CD14-positive monocyte (primary cell): Measurements from ENCODE around the gene MPPED1. TPM values are rescaled to one million over a fixed set of nuclear protein-coding genes. Genes with fewer than 3 reads are reported as not detected.

ENCODE experiments used
- DNase-seq, 3 donors: peaks; one replicate each; pipeline ENCODE4 v3.0.0-alpha.2; 2011 to 2022
- H2AFZ ChIP-seq: 2 replicates; pipeline ENCODE4 v1.6.0; 2012; ENCODE audit warnings: mild to moderate bottlenecking, low read depth, low read length, inconsistent platforms; ENCODE audit not compliant: insufficient read depth, poor library complexity, severe bottlenecking
- H3K27ac ChIP-seq, 2 donors: 1 replicate in 1 of 2; 2 replicates in 1 of 2; pipeline ENCODE4 v1.5.1; 2012 to 2013; ENCODE audit warnings: low read length in 2 of 2, control low read depth in 1 of 2, inconsistent platforms in 1 of 2, low read depth in 1 of 2, mild to moderate bottlenecking in 1 of 2
- H3K27me3 ChIP-seq, 2 donors: one replicate each; pipeline versions ENCODE4 v1.6.0 to v1.6.1; 2011 to 2013; ENCODE audit warnings: low read length in 2 of 2; ENCODE audit not compliant: control insufficient read depth in 2 of 2, insufficient read depth in 2 of 2
- H3K36me3 ChIP-seq, 2 donors: replicated peaks in 1 of 2; 1 replicate in 1 of 2; 2 replicates in 1 of 2; pipeline versions ENCODE4 v1.5.1 to v1.6.1; 2012 to 2013; ENCODE audit warnings: low read length in 2 of 2, control low read depth in 1 of 2, inconsistent platforms in 1 of 2, mild to moderate bottlenecking in 1 of 2; ENCODE audit not compliant: insufficient read depth in 2 of 2, control insufficient read depth in 1 of 2
- H3K4me1 ChIP-seq, 2 donors: 1 replicate in 1 of 2; 2 replicates in 1 of 2; pipeline versions ENCODE4 v1.5.1 to v1.6.1; 2012 to 2013; ENCODE audit warnings: low read length in 2 of 2, control low read depth in 1 of 2, inconsistent platforms in 1 of 2, mild to moderate bottlenecking in 1 of 2, moderate library complexity in 1 of 2; ENCODE audit not compliant: insufficient read depth in 2 of 2, control insufficient read depth in 1 of 2
- H3K4me2 ChIP-seq: replicated peaks from 2 replicates; pipeline ENCODE3; 2012; ENCODE audit warnings: low read length, moderate library complexity, mild to moderate bottlenecking; ENCODE audit not compliant: poor library complexity, severe bottlenecking; ENCODE audit errors: extremely low read depth
- H3K4me3 ChIP-seq, 3 experiments: fragments of 200-600 bp in 1 of 3; sonication (generic) in 1 of 3; replicated peaks in 1 of 3; 1 replicate in 2 of 3; 2 replicates in 1 of 3; pipeline ENCODE4 v1.5.1; 2011 to 2013; ENCODE audit warnings: low read length in 3 of 3, mild to moderate bottlenecking in 3 of 3, control low read depth in 2 of 3, low read depth in 2 of 3, inconsistent platforms in 1 of 3, moderate library complexity in 1 of 3
- H3K79me2 ChIP-seq: 2 replicates; pipeline ENCODE4 v1.6.0; 2012; ENCODE audit warnings: mild to moderate bottlenecking, control low read depth, inconsistent platforms, low read length, moderate library complexity; ENCODE audit not compliant: insufficient read depth
- H3K9ac ChIP-seq: 2 replicates; pipeline ENCODE4 v1.6.0; 2017; ENCODE audit warnings: low read length, mild to moderate bottlenecking; ENCODE audit not compliant: insufficient read depth, poor library complexity, severe bottlenecking
- H3K9me3 ChIP-seq, 2 donors: replicated peaks in 1 of 2; 1 replicate in 1 of 2; 2 replicates in 1 of 2; pipeline versions ENCODE4 v1.5.1 to v1.6.1; 2012 to 2013; ENCODE audit warnings: low read length in 2 of 2, control low read depth in 1 of 2; ENCODE audit not compliant: control insufficient read depth in 1 of 2, insufficient read depth in 1 of 2
- H4K20me1 ChIP-seq: 2 replicates; pipeline ENCODE4 v1.6.0; 2012; ENCODE audit warnings: mild to moderate bottlenecking, low read length, control low read depth, moderate library complexity; ENCODE audit not compliant: insufficient read depth
- H3K27ac Mint-ChIP-seq, 7 donors: one replicate each; pipeline ENCODE4 v1.8.0; 2020; ENCODE audit warnings: mild to moderate bottlenecking in 7 of 7, mixed read lengths in 7 of 7, moderate library complexity in 6 of 7, inconsistent platforms in 2 of 7
- H3K27me3 Mint-ChIP-seq, 3 donors: one replicate each; pipeline ENCODE4 v1.8.0; 2021 to 2022; ENCODE audit warnings: low read depth in 3 of 3, mild to moderate bottlenecking in 3 of 3, mixed read lengths in 3 of 3, moderate library complexity in 3 of 3, inconsistent platforms in 1 of 3
- H3K36me3 Mint-ChIP-seq, 2 donors: one replicate each; pipeline ENCODE4 v1.8.0; 2020; ENCODE audit warnings: mixed read lengths in 2 of 2, inconsistent platforms in 1 of 2, mild to moderate bottlenecking in 1 of 2
- H3K4me1 Mint-ChIP-seq: one replicate; pipeline ENCODE4 v1.8.0; 2020; ENCODE audit warnings: mild to moderate bottlenecking, mixed read lengths
- H3K4me3 Mint-ChIP-seq, 2 donors: one replicate each; pipeline ENCODE4 v1.8.0; 2020; ENCODE audit warnings: mild to moderate bottlenecking in 2 of 2, mixed read lengths in 2 of 2, moderate library complexity in 1 of 2
- H3K9me3 Mint-ChIP-seq, 7 donors: one replicate each; pipeline ENCODE4 v1.8.0; 2020 to 2022; ENCODE audit warnings: mixed read lengths in 7 of 7, mild to moderate bottlenecking in 6 of 7, moderate library complexity in 6 of 7, inconsistent platforms in 2 of 7
- CTCF ChIP-seq: fragments of 200-600 bp; IDR thresholded peaks from one replicate; pipeline ENCODE4 v1.8.0; 2022; ENCODE audit warnings: antibody characterized with exemption, mild to moderate bottlenecking
- WGBS: methylation state at CpG from one replicate; pipeline ENCODE4 v1.1.5; 2013; ENCODE audit warnings: missing lambda C conversion rate; ENCODE audit not compliant: insufficient coverage; 5-methylcytosine and 5-hydroxymethylcytosine counted together
- intact Hi-C, 2 donors: fragments of 100-400 bp; cut with micrococcal nuclease; formaldehyde crosslinking; loops; one replicate each; pipeline versions ENCODE4 v1.15.0 to v1.15.1; 2023
- polyA plus RNA-seq, 3 donors: library from polyadenylated mRNA; depleted of rRNA in 1 of 3; unstranded in 2 of 3; stranded (reverse) in 1 of 3; fragments of 300-500 nt in 2 of 3; fragments of >200 nt in 1 of 3; fragmentation: Illumina TruSeq in 2 of 3; gene quantifications; 1 replicate in 2 of 3; 2 replicates in 1 of 3; pipeline ENCODE4 v1.2.3, GENCODE V29; 2012 to 2021

MPPED1 gene
- polyA plus RNA-seq, 3 donors = not detected

- Histone ChIP-seq H3K9ac (no peak overlapping the region), H3K79me2 (no peaks in the 10 kb centered on the region), H3K27me3 (no peaks in the 10 kb centered on the region), H4K20me1 (no peaks in the 10 kb centered on the region), H3K4me1 (no peaks in the 10 kb centered on the region), H3K9me3 (no peaks in the 10 kb centered on the region), H3K36me3 (no peaks in the 10 kb centered on the region), H3K4me3 (no peak overlapping the region), H3K4me2 (no peak overlapping the region), H2AFZ (no peak overlapping the region), H3K27ac (no peak overlapping the region)
- Mint-ChIP-seq H3K27me3 (peaks cover 0 to 5% (median 4%) of the 10 kb centered on the region in 3 donors), H3K36me3 (no peaks in the 10 kb centered on the region), H3K4me1 (no peaks in the 10 kb centered on the region), H3K4me3 (no peak overlapping the region), H3K27ac (peak overlapping the region in 1 of 7 donors; percentile 80), H3K9me3 (peaks cover 0 to 2% (median 0%) of the 10 kb centered on the region in 7 donors)
- DNase-seq = no peak
- intact Hi-C loops = no loop called here
- no peak for TF ChIP-seq CTCF
- WGBS = 94% methylated on average over 14 of the region's 14 CpGs
These were observed 105.3 kb downstream of the MPPED1 start for GRCh38 chr22:43516996-43517635.

- no peaks in the 10 kb centered on the region for H3K4me1 Mint-ChIP-seq
- H3K9me3 ChIP-seq = no peaks in the 10 kb centered on the region
These were observed 108.8 kb downstream of the MPPED1 start for GRCh38 chr22:43520632-43521039.

More at GRCh38 chr22:43520632-43521039, 108.8 kb downstream of the MPPED1 start:
- Histone ChIP-seq H3K9ac (no peak overlapping the region), H3K27me3 (no peaks in the 10 kb centered on the region), H3K36me3 (no peaks in the 10 kb centered on the region), H4K20me1 (no peaks in the 10 kb centered on the region), H3K4me1 (no peaks in the 10 kb centered on the region), H3K79me2 (no peaks in the 10 kb centered on the region), H3K27ac (no peak overlapping the region), H2AFZ (no peak overlapping the region), H3K4me2 (no peak overlapping the region), H3K4me3 (no peak overlapping the region)
- no CpG with 5 or more reads among the region's 2 CpGs for WGBS
- intact Hi-C loops = no loop called here
- H3K4me3 Mint-ChIP-seq = no peak overlapping the region
- TF ChIP-seq CTCF = no peak
- peaks cover 0 to 5% (median 3%) of the 10 kb centered on the region in 3 donors for H3K27me3 Mint-ChIP-seq
- H3K27ac Mint-ChIP-seq = no peak overlapping the region
- H3K36me3 Mint-ChIP-seq = no peaks in the 10 kb centered on the region
- DNase-seq = no peak
- peaks cover 0 to 2% (median 0%) of the 10 kb centered on the region in 7 donors for H3K9me3 Mint-ChIP-seq
